NCI-H82 (cell line): Measurements from ENCODE around the gene TAF6L.
A peak's percentile ranks its signal among the peaks of the same experiment; 100 is the strongest.
"Not testable (repeated sequence)": the region's sequence is repeated elsewhere in the genome, so short reads cannot be mapped to it uniquely, and the experiment has no call there.

ENCODE experiments used
- DNase-seq: peaks from one replicate; lab custom pipeline; 2025; lab: John Stamatoyannopoulos, UW

TAF6L gene

GRCh38 chr11:62805961-62806441, 34.8 kb downstream of the TAF6L start:
- DNase-seq: peak; percentile 68

DNA sequence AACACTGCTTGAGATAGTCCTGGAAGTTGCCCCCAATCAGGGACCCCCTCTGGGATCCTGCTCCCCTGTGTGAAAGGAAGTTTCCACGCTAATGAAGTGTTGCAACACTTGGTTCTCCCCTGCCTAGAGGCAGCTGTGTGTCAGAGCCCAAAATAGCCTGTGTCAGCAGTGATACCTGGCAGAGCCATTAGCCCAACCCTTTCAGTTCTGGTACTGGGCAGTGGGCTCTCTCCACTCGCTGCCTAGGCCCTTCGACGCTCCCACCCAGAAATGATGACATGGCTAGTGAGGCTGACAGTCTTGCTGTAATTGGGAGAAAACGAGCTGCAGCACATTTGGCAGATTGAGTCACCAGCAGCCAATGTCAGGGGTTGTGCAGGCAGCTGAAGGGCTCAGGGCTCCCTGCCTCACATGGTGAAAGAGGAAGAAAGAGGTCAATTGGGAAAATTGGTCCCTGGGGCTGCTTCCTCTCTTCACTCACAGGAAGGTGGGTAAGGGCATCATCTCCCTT, 35.5 kb downstream of the TAF6L start:
- DNase-seq: no peak

DNA sequence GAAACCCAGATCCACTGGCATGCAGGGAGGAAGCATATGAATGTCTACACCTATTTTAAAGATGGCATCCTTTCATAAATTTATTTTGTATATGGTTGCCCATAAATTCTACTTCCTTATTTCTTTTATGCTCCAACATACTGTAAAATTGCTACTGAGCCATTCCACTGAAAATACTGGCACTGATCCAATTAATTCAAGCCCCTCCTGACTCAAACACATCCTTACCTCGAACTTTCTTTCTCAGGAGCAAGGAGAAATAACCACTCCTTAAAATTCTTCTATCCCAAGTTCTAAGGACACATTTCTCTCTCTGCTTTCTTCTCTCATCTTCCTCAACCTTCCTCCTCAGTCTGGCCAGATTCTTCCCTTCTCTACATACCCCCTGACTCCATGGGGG, 39.6 kb downstream of the TAF6L start:
- DNase-seq: no peak

DNA sequence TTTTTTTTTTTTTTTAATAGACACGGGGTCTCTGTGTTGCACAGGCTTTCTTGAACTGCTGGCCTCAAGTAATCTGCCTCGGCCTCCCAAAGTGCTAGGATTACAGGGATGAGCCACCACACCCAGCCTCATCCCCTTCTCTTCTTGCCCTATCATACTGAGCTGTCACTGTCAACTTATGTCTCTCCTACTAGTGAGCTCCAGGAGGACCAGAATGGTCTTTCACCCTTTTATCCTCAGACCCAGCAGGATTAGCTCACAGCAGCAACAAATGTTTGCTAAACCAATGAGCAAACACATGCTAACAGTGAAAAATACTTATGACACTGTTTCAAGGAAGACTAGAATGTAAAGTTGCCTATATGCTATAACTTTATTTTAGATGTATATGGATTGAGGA, 40.5 kb downstream of the TAF6L start:
- DNase-seq: peak; percentile 40

- no peak for DNase-seq
Measured at GRCh38 chr11:62816557-62816956, 45.4 kb downstream of the TAF6L start.

DNA sequence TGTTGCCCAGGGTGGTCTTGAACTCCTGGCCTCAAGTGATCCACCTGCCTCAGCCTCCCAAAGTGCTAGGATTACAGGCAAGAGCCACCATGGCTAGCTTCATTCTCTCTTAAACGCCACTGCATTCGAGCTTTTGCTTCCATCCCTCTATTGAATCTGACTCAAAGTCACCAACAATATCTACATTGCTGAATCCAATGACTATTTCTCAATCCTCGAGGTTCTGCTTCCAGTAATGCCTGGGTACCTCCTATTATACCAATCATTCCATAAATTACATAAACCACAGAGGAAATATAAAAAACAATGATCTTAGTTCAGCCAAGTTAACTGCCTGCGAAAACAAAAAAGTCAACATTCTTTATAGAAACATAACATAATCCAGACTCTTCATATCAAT, 45.9 kb downstream of the TAF6L start:
- no peak for DNase-seq

GRCh38 chr11:62823677-62824076, 52.5 kb downstream of the TAF6L start:
- DNase-seq: no peak

GRCh38 chr11:62828130-62828529, 56.9 kb downstream of the TAF6L start:
- DNase-seq: not testable (repeated sequence)

- peak; percentile 79 for DNase-seq
Measured at GRCh38 chr11:62830904-62831519, 59.8 kb downstream of the TAF6L start.

- DNase-seq: peak; percentile 98
Measured at GRCh38 chr11:62831520-62832335, 60.5 kb downstream of the TAF6L start, which contains the start of gene STX5. STX5 (minus strand) TSS chr11:62832051; CDS start chr11:62831243, 808 bp downstream.

- DNase-seq: peak; percentile 76
Measured at GRCh38 chr11:62832336-62833234, 61.4 kb downstream of the TAF6L start, which contains the start of gene TEX54. TEX54 (minus strand) TSS chr11:62832841.

DNA sequence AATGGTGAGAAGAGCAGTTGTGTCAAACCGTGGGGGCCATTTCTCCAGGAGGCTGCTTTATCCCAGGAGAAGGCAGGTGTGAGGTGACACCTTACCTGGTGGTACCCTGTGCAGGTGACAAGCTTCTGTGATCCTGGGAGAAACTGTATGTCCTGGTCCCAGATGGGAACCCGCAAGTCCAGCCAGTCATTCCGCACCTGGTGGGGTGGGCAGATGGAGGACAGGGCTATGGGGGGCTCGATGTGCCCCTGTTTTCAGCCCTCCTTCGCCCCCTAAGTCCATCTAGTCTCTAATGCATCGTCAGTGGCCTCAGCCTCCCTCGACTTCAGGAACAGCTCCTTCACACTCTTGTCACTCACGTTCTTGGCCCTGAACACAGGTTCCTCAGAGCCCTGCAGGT, 64.1 kb downstream of the TAF6L start:
- no peak for DNase-seq
